ENCODE results near the gene ZNF853. TPM values are rescaled to one million over a fixed set of nuclear protein-coding genes. Genes with fewer than 3 reads are reported as not detected.

The ZNF853 gene
- total RNA-seq, 3 donors from 2014 or later (not counting 1 experiment from before 2014, with no cell fraction given) = 6.5 to 12.0 (median 9.7) TPM

DNA sequence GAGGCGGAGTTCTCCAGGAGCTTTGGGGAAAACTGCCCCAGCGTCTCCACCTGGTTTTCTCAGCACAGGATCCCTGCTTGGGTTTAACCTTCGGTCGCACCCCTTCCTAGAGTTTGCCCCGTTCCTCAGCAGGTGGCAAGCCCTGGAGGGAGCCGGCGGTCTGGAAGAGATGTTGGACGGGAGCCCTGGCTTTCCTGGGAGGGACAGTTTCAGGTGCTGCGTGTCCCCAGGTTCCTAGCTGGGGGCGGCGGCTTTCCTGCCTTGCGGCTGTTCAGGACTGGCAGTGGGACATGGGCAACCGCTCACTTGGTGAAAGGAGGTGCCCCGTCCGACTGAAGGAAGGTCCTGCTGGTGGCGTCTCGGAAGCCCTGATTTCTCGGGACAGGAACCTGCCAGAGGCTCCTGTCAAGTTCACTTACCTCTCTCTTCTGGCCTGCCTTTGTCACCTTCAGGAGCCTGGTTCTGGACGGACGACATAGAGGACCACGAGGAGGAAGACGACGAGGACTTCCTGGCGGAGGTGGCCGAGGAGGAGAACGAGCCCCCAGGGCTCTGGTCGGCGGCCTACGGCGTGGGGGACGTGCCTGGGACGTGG, 36.5 kb downstream of the ZNF853 start:
- WGBS (ENCODE audit: insufficient coverage) = 98% methylated on average over 32 of the region's 32 CpGs
- ATAC-seq (no peak), DNase-seq (no peak)
- TF ChIP-seq, protein P1, sequence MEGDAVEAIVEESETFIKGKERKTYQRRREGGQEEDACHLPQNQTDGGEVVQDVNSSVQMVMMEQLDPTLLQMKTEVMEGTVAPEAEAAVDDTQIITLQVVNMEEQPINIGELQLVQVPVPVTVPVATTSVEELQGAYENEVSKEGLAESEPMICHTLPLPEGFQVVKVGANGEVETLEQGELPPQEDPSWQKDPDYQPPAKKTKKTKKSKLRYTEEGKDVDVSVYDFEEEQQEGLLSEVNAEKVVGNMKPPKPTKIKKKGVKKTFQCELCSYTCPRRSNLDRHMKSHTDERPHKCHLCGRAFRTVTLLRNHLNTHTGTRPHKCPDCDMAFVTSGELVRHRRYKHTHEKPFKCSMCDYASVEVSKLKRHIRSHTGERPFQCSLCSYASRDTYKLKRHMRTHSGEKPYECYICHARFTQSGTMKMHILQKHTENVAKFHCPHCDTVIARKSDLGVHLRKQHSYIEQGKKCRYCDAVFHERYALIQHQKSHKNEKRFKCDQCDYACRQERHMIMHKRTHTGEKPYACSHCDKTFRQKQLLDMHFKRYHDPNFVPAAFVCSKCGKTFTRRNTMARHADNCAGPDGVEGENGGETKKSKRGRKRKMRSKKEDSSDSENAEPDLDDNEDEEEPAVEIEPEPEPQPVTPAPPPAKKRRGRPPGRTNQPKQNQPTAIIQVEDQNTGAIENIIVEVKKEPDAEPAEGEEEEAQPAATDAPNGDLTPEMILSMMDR (IDR thresholded peaks at IDR 0.05) = no peak
- no peak overlapping the region for H3K4me3 ChIP-seq (ENCODE audit: low read length)
- no peaks in the 10 kb centered on the region for H3K9me3 Mint-ChIP-seq
- no peaks in the 10 kb centered on the region for H3K4me1 ChIP-seq (ENCODE audit: control insufficient read depth, insufficient read depth, low read length)
- no peaks in the 10 kb centered on the region for H3K9me3 ChIP-seq (ENCODE audit: control insufficient read depth, insufficient read depth, low read length)
- H3K27me3 Mint-ChIP-seq (ENCODE audit: low read depth in 2 of 2) = no peaks in the 10 kb centered on the region
- H3K4me1 Mint-ChIP-seq = no peaks in the 10 kb centered on the region
- intact Hi-C loops (cut with micrococcal nuclease) = no loop called here
- peaks cover 23% of the 10 kb centered on the region for H3K36me3 ChIP-seq (ENCODE audit: control insufficient read depth, insufficient read depth, low read length)
- H3K27me3 ChIP-seq (ENCODE audit: control insufficient read depth, insufficient read depth, low read length) = no peaks in the 10 kb centered on the region
- no peak overlapping the region for H3K27ac Mint-ChIP-seq
- no peaks in the 10 kb centered on the region for H3K36me3 Mint-ChIP-seq
- H3K4me3 Mint-ChIP-seq = no peak overlapping the region
- H3K27ac ChIP-seq (ENCODE audit: low read length) = no peak overlapping the region

DNA sequence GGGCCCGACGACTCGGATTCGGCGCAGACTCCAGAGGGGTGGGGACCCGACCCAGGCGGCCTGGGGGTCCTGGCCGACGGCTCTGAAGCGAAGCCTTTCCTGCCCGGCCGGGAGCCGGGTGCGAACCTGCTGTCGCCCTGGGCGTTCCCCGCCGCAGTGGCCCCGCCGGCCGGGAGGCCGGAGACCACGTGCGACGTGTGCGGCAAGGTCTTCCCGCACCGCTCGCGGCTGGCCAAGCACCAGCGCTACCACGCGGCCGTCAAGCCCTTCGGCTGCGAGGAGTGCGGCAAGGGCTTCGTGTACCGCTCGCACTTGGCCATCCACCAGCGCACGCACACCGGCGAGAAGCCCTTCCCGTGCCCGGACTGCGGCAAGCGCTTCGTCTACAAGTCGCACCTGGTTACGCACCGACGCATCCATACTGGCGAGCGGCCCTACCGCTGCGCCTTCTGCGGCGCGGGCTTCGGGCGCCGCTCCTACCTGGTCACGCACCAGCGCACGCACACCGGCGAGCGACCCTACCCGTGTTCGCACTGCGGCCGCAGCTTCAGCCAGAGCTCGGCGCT, 37.1 kb downstream of the ZNF853 start:
- no peak overlapping the region for H3K4me3 ChIP-seq (ENCODE audit: low read length)
- no peaks in the 10 kb centered on the region for H3K4me1 ChIP-seq (ENCODE audit: control insufficient read depth, insufficient read depth, low read length)
- no peak overlapping the region for H3K27ac ChIP-seq (ENCODE audit: low read length)
- H3K27me3 ChIP-seq (ENCODE audit: control insufficient read depth, insufficient read depth, low read length) = no peaks in the 10 kb centered on the region
- H3K36me3 Mint-ChIP-seq = no peaks in the 10 kb centered on the region
- intact Hi-C loops (cut with micrococcal nuclease) = no loop called here
- no peak overlapping the region for H3K4me3 Mint-ChIP-seq
- DNase-seq (no peak), ATAC-seq (no peak)
- no peaks in the 10 kb centered on the region for H3K9me3 ChIP-seq (ENCODE audit: control insufficient read depth, insufficient read depth, low read length)
- H3K27me3 Mint-ChIP-seq (ENCODE audit: low read depth in 2 of 2) = no peaks in the 10 kb centered on the region
- TF ChIP-seq, protein P1 (IDR thresholded peaks at IDR 0.05) = no peak
- H3K27ac Mint-ChIP-seq = no peak overlapping the region
- H3K36me3 ChIP-seq (ENCODE audit: control insufficient read depth, insufficient read depth, low read length) = peaks cover 21% of the 10 kb centered on the region
- WGBS (ENCODE audit: insufficient coverage) = 98% methylated on average over 75 of the region's 75 CpGs
- no peaks in the 10 kb centered on the region for H3K9me3 Mint-ChIP-seq
- H3K4me1 Mint-ChIP-seq = no peaks in the 10 kb centered on the region

DNA sequence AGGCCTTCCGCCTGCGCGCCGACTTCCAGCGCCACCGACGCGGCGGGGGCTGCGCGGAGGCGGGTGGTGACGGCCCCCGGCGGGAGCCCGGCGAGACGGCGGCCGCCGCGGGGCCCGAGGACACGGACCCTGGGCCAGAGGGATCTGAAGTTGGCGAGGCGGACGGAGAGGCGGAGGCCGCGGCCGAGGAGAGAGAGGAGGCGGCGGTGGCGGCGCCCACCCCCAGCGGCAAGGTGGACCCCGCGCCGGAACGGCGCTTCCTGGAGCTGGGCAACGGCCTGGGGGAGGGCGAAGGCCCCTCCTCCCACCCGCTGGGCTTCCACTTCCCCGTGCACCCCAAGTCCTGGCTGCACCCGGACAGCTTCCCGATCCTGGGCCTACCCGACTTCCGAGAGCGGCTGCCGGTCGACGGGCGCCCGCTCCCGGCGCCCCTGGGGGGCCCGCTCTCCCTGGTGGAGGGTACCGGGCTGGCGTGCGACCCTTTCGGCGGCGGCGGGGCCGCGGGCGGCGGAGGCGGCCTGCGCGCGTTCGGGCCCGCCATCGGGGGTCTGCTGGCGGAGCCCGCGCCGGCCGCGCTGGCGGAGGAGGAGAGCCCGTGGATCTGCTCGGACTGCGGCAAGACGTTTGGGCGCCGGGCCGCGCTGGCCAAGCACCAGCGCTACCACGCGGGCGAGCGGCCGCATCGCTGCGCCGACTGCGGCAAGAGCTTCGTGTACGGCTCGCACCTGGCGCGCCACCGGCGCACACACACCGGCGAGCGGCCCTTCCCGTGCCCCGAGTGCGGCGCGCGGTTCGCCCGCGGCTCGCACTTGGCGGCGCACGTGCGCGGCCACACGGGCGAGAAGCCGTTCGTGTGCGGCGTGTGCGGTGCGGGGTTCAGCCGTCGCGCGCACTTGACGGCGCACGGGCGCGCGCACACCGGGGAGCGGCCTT, 37.9 kb downstream of the ZNF853 start:
- Mint-ChIP-seq H3K4me3 (no peak overlapping the region), H3K36me3 (no peaks in the 10 kb centered on the region), H3K4me1 (no peaks in the 10 kb centered on the region), H3K27me3 (ENCODE audit: low read depth in 2 of 2) (no peaks in the 10 kb centered on the region), H3K27ac (no peak overlapping the region), H3K9me3 (no peaks in the 10 kb centered on the region)
- TF ChIP-seq, protein P1 (IDR thresholded peaks at IDR 0.05) = no peak
- no peaks in the 10 kb centered on the region for H3K9me3 ChIP-seq (ENCODE audit: control insufficient read depth, insufficient read depth, low read length)
- H3K4me3 ChIP-seq (ENCODE audit: low read length) = no peak overlapping the region
- intact Hi-C loops (cut with micrococcal nuclease) = no loop called here
- no peak for ATAC-seq
- H3K27ac ChIP-seq (ENCODE audit: low read length) = no peak overlapping the region
- H3K27me3 ChIP-seq (ENCODE audit: control insufficient read depth, insufficient read depth, low read length) = no peaks in the 10 kb centered on the region
- no peaks in the 10 kb centered on the region for H3K4me1 ChIP-seq (ENCODE audit: control insufficient read depth, insufficient read depth, low read length)
- peaks cover 21% of the 10 kb centered on the region for H3K36me3 ChIP-seq (ENCODE audit: control insufficient read depth, insufficient read depth, low read length)
- DNase-seq = no peak
- WGBS (ENCODE audit: insufficient coverage) = 98% methylated on average over 146 of the region's 146 CpGs
